ENCODE results near the gene DNAH10.

DNAH10 gene

DNA sequence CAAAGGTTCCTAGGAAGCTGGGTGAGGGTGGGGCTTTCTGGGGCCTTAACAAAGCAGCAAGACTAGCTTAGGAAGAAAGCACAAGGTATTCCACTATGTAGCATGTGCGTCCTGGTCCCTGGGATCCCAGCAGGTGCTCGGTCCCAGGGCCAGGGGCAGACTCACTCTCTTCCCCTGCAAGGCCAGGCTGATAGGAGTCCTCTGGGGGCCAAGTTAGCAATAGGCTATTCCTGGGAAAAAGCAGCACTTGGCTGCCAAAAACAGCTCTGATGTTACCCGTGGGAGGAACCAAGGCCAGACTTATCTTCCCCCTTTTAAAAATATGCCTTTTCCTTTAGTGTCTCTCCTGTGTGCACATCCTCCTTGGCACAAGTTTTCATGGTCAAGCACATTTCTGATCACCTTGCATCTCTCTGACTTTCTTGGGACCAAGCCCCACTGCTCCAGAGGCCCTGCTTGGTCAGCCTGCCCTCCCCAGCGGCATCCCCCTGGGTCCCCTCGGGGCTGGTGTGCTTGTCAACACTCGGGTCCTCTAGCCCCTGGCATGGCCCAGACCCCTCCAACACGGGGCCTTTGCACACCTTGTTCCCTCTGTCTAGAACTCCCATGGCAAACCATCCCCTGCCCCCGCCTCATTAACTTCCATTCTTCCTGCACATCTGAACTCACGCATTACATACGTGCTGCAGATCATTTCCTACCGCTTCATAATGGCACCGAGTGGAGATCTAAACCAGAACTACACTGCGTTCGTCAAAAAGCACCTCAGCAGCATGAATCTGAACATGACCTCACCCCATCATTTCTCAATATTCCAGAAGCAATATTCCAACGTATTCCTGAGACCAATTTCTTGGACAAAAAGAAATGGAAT lies 188.6 kb downstream of the DNAH10 start:
- Histone ChIP-seq H3K4me3 (ENCODE audit: low read depth, low read length) (no peak overlapping the region), H3K4me1 (ENCODE audit: control insufficient read depth, insufficient read depth, low read length) (no peaks in the 10 kb centered on the region), H3K36me3 (ENCODE audit: control insufficient read depth, insufficient read depth, low read length) (no peaks in the 10 kb centered on the region), H3K9ac (ENCODE audit: low read depth, low read length) (no peak overlapping the region), H3K27me3 (ENCODE audit: control insufficient read depth, insufficient read depth, low read length) (peaks cover 15% of the 10 kb centered on the region), H3K9me3 (ENCODE audit: control insufficient read depth, insufficient read depth, low read length) (no peaks in the 10 kb centered on the region)

DNA sequence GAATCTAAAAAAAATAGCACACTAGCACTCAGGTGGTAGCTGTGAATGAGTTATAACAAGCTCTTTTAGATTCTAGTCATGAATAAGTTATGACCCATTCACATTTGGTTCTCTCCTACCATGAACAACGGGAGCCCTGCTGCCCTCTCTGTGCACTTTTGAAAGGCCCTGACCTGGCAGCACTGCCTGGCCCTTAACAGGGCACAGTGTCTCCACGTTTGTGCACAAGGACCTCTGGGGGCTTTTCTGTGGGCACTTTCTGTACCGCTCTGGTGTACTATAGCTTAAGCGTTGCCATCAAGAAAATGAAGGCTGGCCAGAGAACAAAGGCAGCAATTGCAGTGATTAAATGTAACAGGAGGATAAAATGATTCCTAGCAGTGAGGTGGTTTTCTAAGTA lies 189.4 kb downstream of the DNAH10 start:
- Histone ChIP-seq H3K4me1 (ENCODE audit: control insufficient read depth, insufficient read depth, low read length) (no peaks in the 10 kb centered on the region), H3K27me3 (ENCODE audit: control insufficient read depth, insufficient read depth, low read length) (peaks cover 18% of the 10 kb centered on the region), H3K4me3 (ENCODE audit: low read depth, low read length) (no peak overlapping the region), H3K9me3 (ENCODE audit: control insufficient read depth, insufficient read depth, low read length) (no peaks in the 10 kb centered on the region), H3K36me3 (ENCODE audit: control insufficient read depth, insufficient read depth, low read length) (no peaks in the 10 kb centered on the region), H3K9ac (ENCODE audit: low read depth, low read length) (no peak overlapping the region)

DNA sequence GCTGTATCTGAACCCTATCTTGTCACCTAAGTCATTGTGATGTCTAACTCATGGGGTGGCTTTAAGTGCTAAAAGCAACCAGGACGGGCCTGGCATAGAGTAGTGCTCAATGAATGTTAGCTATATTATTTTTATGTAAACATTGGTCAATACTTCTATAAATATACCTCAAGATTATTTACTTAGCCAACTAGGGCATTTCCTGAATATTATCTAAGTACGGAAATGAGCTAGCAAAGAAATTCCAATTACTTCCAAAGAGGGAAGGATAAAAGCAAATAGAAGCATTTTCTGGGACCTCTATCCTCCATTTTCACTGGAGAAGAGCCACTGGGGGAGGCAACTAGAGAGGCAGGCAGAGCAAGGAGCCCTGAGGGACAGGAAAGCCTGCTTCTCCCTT lies 189.9 kb downstream of the DNAH10 start:
- no peaks in the 10 kb centered on the region for H3K36me3 ChIP-seq (ENCODE audit: control insufficient read depth, insufficient read depth, low read length)
- H3K9ac ChIP-seq (ENCODE audit: low read depth, low read length): no peak overlapping the region
- H3K27me3 ChIP-seq (ENCODE audit: control insufficient read depth, insufficient read depth, low read length): peaks cover 23% of the 10 kb centered on the region
- no peaks in the 10 kb centered on the region for H3K9me3 ChIP-seq (ENCODE audit: control insufficient read depth, insufficient read depth, low read length)
- H3K4me3 ChIP-seq (ENCODE audit: low read depth, low read length): no peak overlapping the region
- no peaks in the 10 kb centered on the region for H3K4me1 ChIP-seq (ENCODE audit: control insufficient read depth, insufficient read depth, low read length)

DNA sequence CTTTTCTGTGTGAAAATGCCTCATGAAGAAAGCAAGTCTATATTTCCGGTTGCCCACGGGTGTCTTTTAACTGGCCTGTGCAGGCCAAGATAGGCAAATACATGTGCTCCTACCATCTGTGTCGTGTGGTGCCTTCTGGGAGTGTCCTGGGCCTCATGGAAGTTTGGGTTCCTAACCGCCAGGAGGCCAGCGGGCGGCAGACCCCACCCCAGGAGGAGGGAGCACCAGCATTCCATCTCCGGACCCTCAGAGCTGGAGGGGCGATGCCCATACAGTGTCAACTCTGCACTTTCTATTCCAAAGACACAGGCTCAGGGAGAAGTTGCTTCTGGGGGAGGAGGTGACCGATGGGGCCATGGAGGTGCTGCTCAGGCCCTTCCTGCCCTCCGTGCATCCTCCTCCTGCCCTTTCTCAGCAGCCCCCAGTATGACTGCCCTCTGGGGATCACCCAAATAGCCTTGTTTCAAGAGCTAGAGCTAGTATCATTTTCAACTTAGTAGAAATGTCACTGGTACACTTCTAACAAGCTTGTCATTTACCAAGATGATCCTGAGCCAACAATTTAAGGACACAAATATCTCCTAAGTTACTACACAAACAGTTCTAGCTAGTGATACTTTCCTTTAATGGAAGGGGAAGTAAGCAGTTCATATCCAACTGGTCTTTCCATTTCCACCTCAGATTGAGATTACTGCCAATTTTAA lies 192.7 kb downstream of the DNAH10 start:
- Histone ChIP-seq H3K9me3 (ENCODE audit: control insufficient read depth, insufficient read depth, low read length) (no peaks in the 10 kb centered on the region), H3K27me3 (ENCODE audit: control insufficient read depth, insufficient read depth, low read length) (peaks cover 39% of the 10 kb centered on the region), H3K4me3 (ENCODE audit: low read depth, low read length) (no peak overlapping the region), H3K4me1 (ENCODE audit: control insufficient read depth, insufficient read depth, low read length) (no peaks in the 10 kb centered on the region), H3K36me3 (ENCODE audit: control insufficient read depth, insufficient read depth, low read length) (no peaks in the 10 kb centered on the region), H3K9ac (ENCODE audit: low read depth, low read length) (no peak overlapping the region)

DNA sequence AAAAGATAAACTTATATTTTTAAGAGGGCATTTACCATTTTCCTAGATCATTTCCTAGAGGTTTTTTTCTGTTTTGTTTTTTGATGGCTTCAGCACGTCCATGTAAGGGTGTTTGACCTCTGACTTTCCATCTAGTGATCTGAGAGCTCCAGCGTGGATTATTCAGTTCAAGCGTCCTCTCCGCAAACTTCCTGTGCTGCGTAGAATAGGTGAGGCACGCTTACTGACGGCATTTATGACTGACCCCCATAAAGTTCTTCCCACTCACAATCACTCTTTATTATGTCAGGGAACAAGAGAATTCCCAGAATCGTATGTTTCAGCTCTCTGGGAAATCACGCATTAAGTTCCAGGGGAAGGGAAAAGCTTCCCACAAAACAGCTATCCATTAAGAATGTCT lies 194.1 kb downstream of the DNAH10 start:
- H3K4me1 ChIP-seq (ENCODE audit: control insufficient read depth, insufficient read depth, low read length): no peaks in the 10 kb centered on the region
- H3K9ac ChIP-seq (ENCODE audit: low read depth, low read length): no peak overlapping the region
- H3K27me3 ChIP-seq (ENCODE audit: control insufficient read depth, insufficient read depth, low read length): peaks cover 52% of the 10 kb centered on the region
- H3K9me3 ChIP-seq (ENCODE audit: control insufficient read depth, insufficient read depth, low read length): no peaks in the 10 kb centered on the region
- H3K36me3 ChIP-seq (ENCODE audit: control insufficient read depth, insufficient read depth, low read length): no peaks in the 10 kb centered on the region
- no peak overlapping the region for H3K4me3 ChIP-seq (ENCODE audit: low read depth, low read length)

DNA sequence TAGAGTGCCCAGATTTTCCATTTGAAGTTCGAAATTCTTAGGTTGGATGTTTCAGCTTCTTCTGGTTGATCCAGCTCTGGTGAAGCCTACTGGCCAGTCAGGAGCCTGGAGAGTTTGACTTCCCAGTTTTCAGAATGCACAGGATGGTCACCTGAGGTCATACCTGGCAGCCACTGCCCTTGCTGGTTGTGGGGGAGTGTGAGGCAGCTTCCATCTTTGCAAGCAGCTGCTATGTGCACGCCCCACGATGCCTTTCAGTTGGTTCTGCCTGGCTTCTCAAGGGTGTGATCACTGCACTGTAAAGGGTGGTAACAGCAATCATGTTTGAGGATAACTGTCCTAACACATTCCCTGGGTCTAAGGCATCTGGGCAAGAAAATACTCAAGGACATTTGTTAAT lies 195.1 kb downstream of the DNAH10 start:
- H3K4me1 ChIP-seq (ENCODE audit: control insufficient read depth, insufficient read depth, low read length): no peaks in the 10 kb centered on the region
- no peaks in the 10 kb centered on the region for H3K9me3 ChIP-seq (ENCODE audit: control insufficient read depth, insufficient read depth, low read length)
- no peak overlapping the region for H3K4me3 ChIP-seq (ENCODE audit: low read depth, low read length)
- no peaks in the 10 kb centered on the region for H3K36me3 ChIP-seq (ENCODE audit: control insufficient read depth, insufficient read depth, low read length)
- no peak overlapping the region for H3K9ac ChIP-seq (ENCODE audit: low read depth, low read length)
- H3K27me3 ChIP-seq (ENCODE audit: control insufficient read depth, insufficient read depth, low read length): peaks cover 60% of the 10 kb centered on the region

DNA sequence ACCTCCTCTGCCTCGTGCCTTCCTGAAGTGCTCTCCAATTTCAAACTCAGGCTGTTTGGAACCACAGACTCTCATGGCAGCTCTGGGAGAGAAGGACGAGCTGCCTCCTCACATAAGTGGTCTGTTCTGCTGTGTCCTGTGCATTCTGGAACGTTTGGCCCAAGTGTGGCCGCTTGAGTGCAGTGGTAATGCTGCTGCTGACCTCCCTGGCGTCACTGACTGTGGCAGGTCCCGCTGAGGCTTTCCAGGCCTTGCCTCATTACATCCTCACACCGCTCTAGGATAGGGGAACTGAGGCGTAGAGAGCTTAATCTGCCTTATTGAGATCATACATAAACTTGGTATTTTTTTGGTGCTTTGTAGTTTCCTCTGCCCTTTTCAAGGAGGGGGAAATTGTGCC lies 196.4 kb downstream of the DNAH10 start:
- Histone ChIP-seq H3K9me3 (ENCODE audit: control insufficient read depth, insufficient read depth, low read length) (no peaks in the 10 kb centered on the region), H3K4me1 (ENCODE audit: control insufficient read depth, insufficient read depth, low read length) (no peaks in the 10 kb centered on the region), H3K27me3 (ENCODE audit: control insufficient read depth, insufficient read depth, low read length) (peaks cover 71% of the 10 kb centered on the region), H3K36me3 (ENCODE audit: control insufficient read depth, insufficient read depth, low read length) (no peaks in the 10 kb centered on the region), H3K9ac (ENCODE audit: low read depth, low read length) (no peak overlapping the region), H3K4me3 (ENCODE audit: low read depth, low read length) (no peak overlapping the region)

DNA sequence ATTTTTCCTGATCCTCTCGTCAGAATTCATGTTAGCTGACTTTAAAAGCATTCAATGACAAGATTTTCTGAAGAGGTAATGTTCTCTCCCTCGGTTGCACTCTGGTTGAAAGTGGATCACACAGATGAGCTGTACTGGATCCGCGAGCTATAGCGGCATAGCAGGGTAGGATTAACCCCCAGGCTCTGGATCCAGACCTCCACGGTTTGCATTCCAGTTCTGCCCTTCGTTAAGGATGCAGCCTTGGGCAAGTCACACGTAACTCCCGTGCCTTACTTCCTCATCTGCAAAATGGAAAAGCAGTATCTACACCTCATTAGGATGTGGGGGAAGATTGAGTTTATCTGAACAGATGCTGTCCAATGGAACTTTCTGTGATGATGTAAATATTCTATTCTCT lies 196.8 kb downstream of the DNAH10 start:
- peaks cover 75% of the 10 kb centered on the region for H3K27me3 ChIP-seq (ENCODE audit: control insufficient read depth, insufficient read depth, low read length)
- no peaks in the 10 kb centered on the region for H3K9me3 ChIP-seq (ENCODE audit: control insufficient read depth, insufficient read depth, low read length)
- H3K4me3 ChIP-seq (ENCODE audit: low read depth, low read length): no peak overlapping the region
- H3K9ac ChIP-seq (ENCODE audit: low read depth, low read length): no peak overlapping the region
- H3K36me3 ChIP-seq (ENCODE audit: control insufficient read depth, insufficient read depth, low read length): no peaks in the 10 kb centered on the region
- H3K4me1 ChIP-seq (ENCODE audit: control insufficient read depth, insufficient read depth, low read length): no peaks in the 10 kb centered on the region

DNA sequence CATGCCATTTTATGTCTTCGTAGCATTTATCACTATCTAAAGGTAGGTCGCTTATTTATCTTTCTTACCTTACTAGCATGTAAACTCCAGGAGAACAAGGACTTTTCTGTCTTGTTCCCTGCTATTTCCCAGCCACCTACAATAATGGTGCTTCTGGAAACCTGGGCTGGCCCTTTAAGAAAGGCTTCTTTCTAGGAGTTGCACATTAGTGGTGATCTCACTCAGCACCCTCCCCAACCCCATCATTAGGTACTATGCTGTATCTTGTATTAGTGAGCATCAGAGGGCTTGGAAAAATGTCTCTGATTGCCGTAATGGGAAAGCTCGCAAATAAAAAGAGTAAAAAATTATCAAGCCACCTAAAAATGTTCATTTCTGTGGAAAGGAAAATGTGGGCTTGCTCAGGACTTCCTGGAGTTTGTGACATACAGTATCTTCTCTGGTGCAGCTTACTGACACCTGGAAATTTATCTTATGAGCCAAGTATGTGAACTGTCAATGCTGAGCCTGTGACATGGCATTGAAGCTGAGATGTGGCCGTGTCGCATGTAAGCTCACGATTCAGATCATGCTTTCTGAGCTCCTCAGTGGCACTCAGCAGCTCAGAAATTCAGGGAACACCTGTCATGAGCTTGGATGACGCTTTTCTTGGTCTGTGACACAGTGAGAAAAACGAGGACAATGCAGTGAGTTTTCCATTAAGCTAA lies 198.1 kb downstream of the DNAH10 start:
- peaks cover 83% of the 10 kb centered on the region for H3K27me3 ChIP-seq (ENCODE audit: control insufficient read depth, insufficient read depth, low read length)
- no peaks in the 10 kb centered on the region for H3K9me3 ChIP-seq (ENCODE audit: control insufficient read depth, insufficient read depth, low read length)
- no peak overlapping the region for H3K9ac ChIP-seq (ENCODE audit: low read depth, low read length)
- no peak overlapping the region for H3K4me3 ChIP-seq (ENCODE audit: low read depth, low read length)
- H3K4me1 ChIP-seq (ENCODE audit: control insufficient read depth, insufficient read depth, low read length): no peaks in the 10 kb centered on the region
- H3K36me3 ChIP-seq (ENCODE audit: control insufficient read depth, insufficient read depth, low read length): no peaks in the 10 kb centered on the region

DNA sequence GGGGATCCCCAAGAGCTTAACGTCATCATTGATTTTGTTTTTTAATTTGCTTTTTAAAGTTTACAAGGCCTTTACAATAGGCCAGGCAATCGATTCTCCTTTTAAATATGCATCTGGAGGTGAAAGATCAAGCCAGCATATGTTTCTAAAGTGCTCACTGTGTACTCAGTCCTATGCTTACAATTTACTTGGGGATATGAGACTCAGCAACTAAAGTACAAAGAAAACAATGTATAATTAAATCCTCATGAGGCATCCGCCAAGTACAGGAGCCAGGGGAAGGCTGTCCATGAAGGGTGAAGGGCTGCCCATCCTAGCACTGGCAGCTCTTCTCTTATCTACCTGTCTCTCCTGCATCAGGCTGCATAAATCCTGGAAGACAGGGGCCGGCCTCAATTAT lies 198.8 kb downstream of the DNAH10 start:
- Histone ChIP-seq H3K36me3 (ENCODE audit: control insufficient read depth, insufficient read depth, low read length) (no peaks in the 10 kb centered on the region), H3K27me3 (ENCODE audit: control insufficient read depth, insufficient read depth, low read length) (peaks cover 87% of the 10 kb centered on the region), H3K9ac (ENCODE audit: low read depth, low read length) (no peak overlapping the region), H3K4me1 (ENCODE audit: control insufficient read depth, insufficient read depth, low read length) (no peaks in the 10 kb centered on the region), H3K4me3 (ENCODE audit: low read depth, low read length) (no peak overlapping the region), H3K9me3 (ENCODE audit: control insufficient read depth, insufficient read depth, low read length) (no peaks in the 10 kb centered on the region)

DNA sequence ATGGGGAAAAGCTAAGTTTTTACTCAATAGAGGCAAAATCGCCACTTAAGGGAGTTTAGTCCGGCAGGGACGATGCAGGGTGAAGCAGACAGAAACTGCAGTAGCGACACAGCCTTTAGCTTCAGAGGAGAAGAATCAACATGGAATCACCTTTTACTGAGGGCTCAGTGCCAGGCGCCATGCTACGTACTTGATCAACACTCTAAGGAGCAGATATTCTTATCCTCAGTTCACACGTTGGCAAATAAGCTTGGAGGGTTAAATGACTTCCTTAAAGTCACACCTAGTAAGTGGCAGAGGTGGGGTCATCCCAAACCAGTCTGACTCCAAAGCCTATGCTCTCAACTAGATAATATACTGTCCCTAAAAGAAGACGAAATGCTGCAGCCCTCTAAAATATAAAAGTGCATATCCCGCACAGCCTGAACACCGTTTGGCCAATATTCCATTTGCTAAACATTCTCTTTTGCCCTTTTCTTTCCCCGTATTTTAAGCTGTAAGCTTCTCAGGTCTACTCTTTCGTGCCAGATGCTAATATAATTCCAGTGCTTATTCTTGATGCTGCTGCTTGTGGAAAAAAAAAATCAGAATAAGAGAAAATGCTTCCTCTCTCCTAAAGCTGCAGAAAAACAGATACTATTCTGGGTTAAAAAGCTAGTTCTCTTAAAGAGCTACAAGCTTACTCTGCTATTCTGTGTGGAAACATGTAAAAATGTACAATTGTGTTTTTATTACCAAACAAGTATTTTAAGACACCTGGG lies 199.7 kb downstream of the DNAH10 start:
- Histone ChIP-seq H3K9me3 (ENCODE audit: control insufficient read depth, insufficient read depth, low read length) (no peaks in the 10 kb centered on the region), H3K4me3 (ENCODE audit: low read depth, low read length) (no peak overlapping the region), H3K4me1 (ENCODE audit: control insufficient read depth, insufficient read depth, low read length) (no peaks in the 10 kb centered on the region), H3K9ac (ENCODE audit: low read depth, low read length) (no peak overlapping the region), H3K27me3 (ENCODE audit: control insufficient read depth, insufficient read depth, low read length) (peaks cover 90% of the 10 kb centered on the region), H3K36me3 (ENCODE audit: control insufficient read depth, insufficient read depth, low read length) (no peaks in the 10 kb centered on the region)

Measured in iPS-15b (cell line).